Left forelimb (tissue), 1 donor: ENCODE measurements around the gene RRAS2.

Experiments used
- DNase-seq: peaks from one replicate; pipeline ENCODE4 v3.0.0-alpha.2; 2018; ENCODE audit warnings: low spot score

RRAS2 gene

GRCh38 chr11:14336507-14337503 lies 22.2 kb downstream of the RRAS2 start:
- DNase-seq, result no peak

DNA sequence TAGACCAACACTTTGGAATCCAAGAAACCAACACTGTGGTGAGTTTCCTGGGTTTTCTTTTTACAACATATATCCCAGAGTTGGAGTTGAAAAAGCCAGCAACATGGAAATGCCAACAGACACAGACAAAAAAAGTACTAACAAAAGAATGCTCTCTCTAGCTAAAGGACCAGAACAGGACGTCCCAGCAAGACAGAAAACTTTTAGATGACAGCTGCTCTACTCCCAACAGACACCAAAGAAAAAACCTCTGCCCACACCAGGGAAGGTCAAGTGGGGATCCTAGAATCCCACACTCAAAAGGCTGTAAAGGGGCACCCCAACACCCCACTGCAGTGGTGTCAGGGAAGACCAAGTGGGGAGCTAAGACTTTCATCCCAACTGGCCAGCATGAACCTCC lies 23.3 kb downstream of the RRAS2 start:
- no peak for DNase-seq

GRCh38 chr11:14334893-14335292 lies 24.1 kb downstream of the RRAS2 start:
- no peak for DNase-seq

- DNase-seq, result no peak
Measured at GRCh38 chr11:14334192-14334591, 24.8 kb downstream of the RRAS2 start.

GRCh38 chr11:14331476-14332136 lies 27.4 kb downstream of the RRAS2 start:
- no peak for DNase-seq

DNA sequence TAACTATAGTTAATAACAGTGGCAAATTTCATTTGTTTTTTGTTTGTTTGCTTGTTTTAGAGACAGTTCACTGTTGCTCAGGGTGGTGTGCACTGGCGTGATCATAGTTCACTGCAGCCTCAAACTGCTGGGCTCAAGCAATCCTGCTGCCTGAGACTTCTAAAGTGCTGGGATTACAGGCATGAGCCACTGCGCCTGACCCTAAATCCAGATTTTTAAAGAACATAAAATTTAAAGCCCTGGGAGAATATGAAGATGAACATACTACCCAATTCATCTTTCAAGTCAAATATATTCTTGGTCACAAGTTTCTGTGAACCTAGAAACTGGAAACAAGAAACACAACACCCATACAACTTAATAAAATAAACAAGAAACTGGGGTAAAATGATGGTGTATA lies 28.1 kb downstream of the RRAS2 start:
- DNase-seq, result no peak

DNA sequence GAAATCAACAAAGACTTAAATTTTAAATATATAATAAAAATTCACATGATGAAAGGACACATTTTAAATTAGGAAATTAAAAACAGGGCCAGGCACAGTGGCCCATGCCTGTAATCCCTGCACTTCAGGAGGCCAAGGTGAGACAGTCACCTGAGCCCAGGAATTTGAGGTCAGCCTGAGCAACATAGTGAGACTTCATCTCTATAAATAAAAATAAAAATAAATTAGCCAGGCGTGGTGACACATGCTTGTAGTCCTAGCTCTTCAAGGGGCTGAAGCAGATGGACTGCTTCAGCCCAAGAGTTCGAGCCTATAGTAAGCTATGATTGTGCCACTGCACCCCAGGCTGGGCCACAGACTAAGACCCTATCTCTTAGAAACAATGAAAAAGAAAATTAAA lies 29.3 kb downstream of the RRAS2 start:
- DNase-seq, result no peak

DNA sequence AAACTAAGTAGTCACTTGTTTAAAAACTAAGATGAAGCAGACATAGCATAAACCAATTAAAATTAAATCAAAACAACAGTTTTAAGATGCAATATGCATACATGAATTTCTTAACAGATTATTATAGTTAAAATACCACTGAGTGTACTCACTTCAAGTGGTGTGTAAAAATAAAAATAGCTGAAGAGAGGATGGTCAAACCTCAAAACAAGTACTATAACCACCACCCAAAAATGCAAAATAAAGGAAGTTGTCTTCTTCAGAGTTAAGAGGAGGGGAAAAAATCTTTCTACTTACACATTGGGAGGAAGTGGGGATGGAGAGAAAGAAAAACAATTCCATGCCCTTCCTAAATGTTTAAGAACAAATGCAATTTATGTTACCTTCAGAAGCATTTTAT lies 31.9 kb downstream of the RRAS2 start:
- DNase-seq, result no peak

DNA sequence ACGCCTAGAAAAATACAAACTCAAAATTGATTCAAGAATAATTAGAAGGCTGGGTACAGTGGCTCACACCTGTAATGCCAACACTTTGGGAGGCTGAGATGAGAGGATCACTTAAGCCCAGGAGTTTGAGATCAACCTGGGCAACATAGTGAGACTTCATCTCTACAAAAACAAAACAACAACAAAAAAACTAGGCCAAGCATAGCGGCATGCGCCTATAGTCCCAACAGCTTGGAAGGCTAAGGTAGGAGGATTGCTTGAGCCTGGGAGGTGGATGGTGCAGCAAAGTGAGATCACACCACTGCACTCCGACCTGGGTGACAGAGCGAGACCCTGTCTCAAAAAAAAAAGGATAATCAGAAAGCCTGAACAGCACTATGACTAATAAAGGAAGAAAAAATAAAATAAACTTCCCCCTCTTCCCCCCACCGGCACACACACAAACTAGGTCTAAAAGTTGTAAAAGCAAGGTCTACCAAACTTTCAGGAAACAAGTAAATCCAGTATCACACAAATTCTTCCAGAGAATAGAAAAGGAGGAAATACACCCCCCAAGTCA lies 35.8 kb downstream of the RRAS2 start:
- no peak for DNase-seq

DNA sequence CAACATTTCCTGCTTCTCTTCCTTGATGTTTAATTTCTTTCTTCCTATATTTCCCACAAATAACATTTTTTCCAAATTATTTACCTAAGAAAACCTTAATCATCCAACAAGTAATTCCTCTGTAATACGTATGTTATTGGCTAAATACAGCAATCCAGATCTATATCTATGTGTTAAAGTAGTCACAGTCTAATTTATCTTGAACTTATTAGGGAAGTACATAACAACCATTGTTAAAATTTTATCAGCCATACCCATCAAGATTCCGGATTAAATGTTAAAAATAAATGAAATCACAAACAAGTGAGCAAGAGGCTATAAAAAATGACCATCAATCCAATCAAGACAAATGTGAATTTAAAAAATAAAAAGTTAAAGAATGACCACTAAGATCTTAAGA lies 36.5 kb downstream of the RRAS2 start:
- no peak for DNase-seq

- DNase-seq, result no peak
Measured at GRCh38 chr11:14320020-14320419, 39.0 kb downstream of the RRAS2 start.

GRCh38 chr11:14318581-14318981 lies 40.4 kb downstream of the RRAS2 start:
- DNase-seq, result no peak

- no peak for DNase-seq
Measured at GRCh38 chr11:14317659-14318325, 41.2 kb downstream of the RRAS2 start.

- DNase-seq, result no peak
Measured at GRCh38 chr11:14315130-14315529, 43.9 kb downstream of the RRAS2 start.

- no peak for DNase-seq
Measured at GRCh38 chr11:14314127-14314526, 44.9 kb downstream of the RRAS2 start.

DNA sequence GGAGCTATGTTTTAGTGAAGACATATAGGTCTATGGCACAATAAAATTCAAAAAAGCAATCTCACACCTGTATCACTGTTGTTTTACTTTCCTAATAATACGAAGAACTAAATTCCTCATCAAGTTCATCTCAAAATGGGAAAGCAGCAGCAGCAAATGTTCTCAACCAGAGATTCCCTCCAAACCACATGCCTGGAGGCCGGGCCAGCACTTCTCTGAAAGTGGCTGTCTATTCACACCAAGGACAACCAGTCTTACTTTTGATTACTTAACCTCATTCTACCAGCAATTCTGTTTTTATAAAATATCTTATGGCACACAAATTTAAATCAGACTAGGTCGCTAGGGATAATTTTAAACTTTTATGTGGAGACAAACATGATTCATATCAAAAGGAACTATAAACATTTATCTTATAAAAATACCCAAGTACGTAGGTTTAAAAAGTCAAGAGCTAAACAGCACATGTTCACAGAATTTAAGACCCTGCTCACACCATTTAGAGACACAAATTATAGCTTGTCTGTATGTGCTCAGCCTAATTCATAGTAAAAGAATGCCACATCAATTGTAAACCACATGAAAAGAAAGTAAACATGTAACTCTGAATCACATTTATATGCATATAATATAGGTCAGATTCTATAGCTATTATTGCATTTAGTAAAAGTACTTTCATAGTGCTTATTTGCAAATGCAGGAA lies 46.1 kb downstream of the RRAS2 start:
- DNase-seq, result no peak

DNA sequence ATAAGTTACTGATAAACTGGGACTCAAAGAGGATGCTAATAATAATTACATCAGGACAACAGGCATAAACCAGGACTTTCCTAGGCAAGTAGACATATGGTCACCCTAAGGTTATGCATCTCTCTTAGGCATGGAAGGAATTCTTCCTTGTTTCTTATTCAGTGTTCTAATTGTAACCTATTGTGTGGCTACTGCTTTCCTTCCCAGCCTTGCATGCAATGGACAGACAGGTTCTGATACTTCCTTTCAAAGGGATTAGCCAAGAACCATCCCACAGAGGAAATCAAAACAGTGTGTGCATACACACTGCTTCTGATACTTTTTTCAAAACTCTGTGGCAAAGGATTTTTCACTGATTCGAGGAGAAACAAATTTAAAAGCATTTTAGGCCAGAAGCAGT lies 48.3 kb downstream of the RRAS2 start:
- DNase-seq, result no peak

- no peak for DNase-seq
Measured at GRCh38 chr11:14309425-14310192, 49.4 kb downstream of the RRAS2 start.

DNA sequence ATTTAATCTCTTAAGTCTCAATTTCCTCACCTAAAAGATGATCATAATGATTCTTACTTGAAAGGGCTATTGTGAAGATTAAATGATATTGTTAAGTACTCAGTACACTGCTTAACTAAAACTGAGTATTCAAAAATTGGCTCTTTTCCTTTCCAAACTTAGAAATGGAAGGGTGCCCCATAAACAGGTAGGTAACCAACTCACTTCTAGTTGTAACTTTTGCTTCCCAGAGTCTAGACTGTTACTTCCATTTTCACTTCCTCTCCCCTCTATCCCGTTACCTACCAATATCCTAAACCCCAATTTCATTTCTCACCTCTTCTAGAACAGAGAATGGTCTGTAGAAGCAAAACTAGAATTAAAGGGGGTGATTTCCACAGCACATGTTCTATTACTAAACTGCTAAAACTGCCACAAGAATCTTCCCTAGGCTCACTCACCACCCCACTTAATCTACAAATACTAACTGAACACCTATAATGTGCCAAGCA lies 50.0 kb downstream of the RRAS2 start:
- no peak for DNase-seq

- no peak for DNase-seq
Measured at GRCh38 chr11:14308114-14308896, 50.7 kb downstream of the RRAS2 start.
